HCT116 (cell line): ENCODE measurements around the gene ADAMTS5. TPM values are rescaled to one million over a fixed set of nuclear protein-coding genes. Genes with fewer than 3 reads are reported as not detected.

Source experiments
- ATAC-seq: fragments of 200-7000 bp; cut with Tn5 transposase; 2 replicates; pipeline ENCODE4 v1.9.1; 2020; ENCODE audit warnings: mild to moderate bottlenecking, moderate library complexity
- BruUV-seq: library from RNA; stranded (reverse); fragments of 400-500 nt; replicated peaks from 2 replicates; lab custom pipeline; 2021; lab: Mats Ljungman, UMichigan
- CTCF ChIA-PET: fragments of 300-600 bp; sonication (Branson Sonifier 250); formaldehyde crosslinking; loops from one replicate; lab custom pipeline; 2021; ENCODE audit warnings: antibody characterized with exemption; lab: Charles Lee
- POLR2A ChIA-PET: fragments of 300-600, 350-600 bp; sonication (Branson Sonifier 250); formaldehyde crosslinking; loops from one replicate; lab custom pipeline; 2021; ENCODE audit warnings: antibody characterized with exemption; lab: Charles Lee
- RAD21 ChIA-PET, 2 experiments: fragments of 300-600 bp; sonication (Branson Sonifier 250); formaldehyde crosslinking; loops; one replicate each; lab custom pipeline; 2023; ENCODE audit warnings: low total read pairs in 2 of 2; ENCODE audit not compliant: uncharacterized antibody in 2 of 2, unreplicated experiment in 2 of 2, low non-redundant PET in 1 of 2; lab: Charles Lee
- DNase-seq: peaks from one replicate; pipeline ENCODE4 v3.0.0-alpha.2; 2010; ENCODE audit warnings: low read depth, low spot score
- H2AFZ ChIP-seq: fragments of 200-600 bp; shearing (Covaris generic), sonication (generic); 2 replicates; pipeline ENCODE4 v1.6.1; 2017; ENCODE audit warnings: low read depth, mixed run types, mixed read lengths, antibody characterized with exemption, low read length; ENCODE audit not compliant: poor library complexity, severe bottlenecking
- H3K27ac ChIP-seq: 2 replicates; pipeline ENCODE4 v1.5.1; 2012; ENCODE audit warnings: low read depth, low read length
- H3K27me3 ChIP-seq: fragments of 200-600 bp; sonication (generic); 2 replicates; pipeline ENCODE4 v1.6.1; 2016; ENCODE audit warnings: mixed run types, low read length, mixed read lengths; ENCODE audit not compliant: insufficient read depth
- H3K36me3 ChIP-seq, 2 experiments: fragments of 200-500 bp in 1 of 2; fragments of 200-600 bp in 1 of 2; sonication (Bioruptor generic) in 1 of 2; sonication (generic) in 1 of 2; 2 replicates each; pipeline versions ENCODE4 v1.5.1 to v1.6.1; 2014 to 2016; ENCODE audit warnings: low read length in 2 of 2, inconsistent platforms in 1 of 2, mixed read lengths in 1 of 2, mixed run types in 1 of 2; ENCODE audit not compliant: insufficient read depth in 2 of 2, control insufficient read depth in 1 of 2
- H3K4me1 ChIP-seq, 2 experiments: fragments of 200-600 bp in 1 of 2; sonication (generic) in 1 of 2; 2 replicates each; pipeline versions ENCODE4 v1.5.1 to v1.6.1; 2012 to 2017; ENCODE audit warnings: low read length in 2 of 2, inconsistent platforms in 1 of 2, mild to moderate bottlenecking in 1 of 2, mixed read lengths in 1 of 2, mixed run types in 1 of 2, moderate library complexity in 1 of 2; ENCODE audit not compliant: insufficient read depth in 2 of 2, control insufficient read depth in 1 of 2
- H3K4me2 ChIP-seq: fragments of 200-600 bp; sonication (generic); 2 replicates; pipeline ENCODE4 v1.6.1; 2017; ENCODE audit warnings: mixed run types, low read length, mixed read lengths
- H3K4me3 ChIP-seq, 2 experiments: fragments of 200-600 bp in 1 of 2; sonication (generic) in 1 of 2; replicated peaks in 1 of 2; 2 replicates each; pipeline ENCODE4 v1.5.1; 2011 to 2016; ENCODE audit warnings: low read length in 2 of 2, control low read depth in 1 of 2, low read depth in 1 of 2, mild to moderate bottlenecking in 1 of 2, mixed read lengths in 1 of 2, mixed run types in 1 of 2
- H3K79me2 ChIP-seq: fragments of 200-600 bp; sonication (generic); 2 replicates; pipeline ENCODE4 v1.6.1; 2017; ENCODE audit warnings: mild to moderate bottlenecking, mixed run types, low read length, moderate library complexity, mixed read lengths; ENCODE audit not compliant: insufficient read depth
- H3K9ac ChIP-seq: fragments of 200-600 bp; sonication (generic); 2 replicates; pipeline ENCODE4 v1.6.1; 2016; ENCODE audit warnings: low read length, mixed read lengths
- H3K9me2 ChIP-seq: fragments of 200-600 bp; sonication (generic), shearing (Covaris generic); 2 replicates; pipeline ENCODE4 v1.6.1; 2017; ENCODE audit warnings: mixed run types, mild to moderate bottlenecking, moderate library complexity; ENCODE audit not compliant: insufficient read depth
- H3K9me3 ChIP-seq, 2 experiments: fragments of 200-500 bp in 1 of 2; fragments of 200-600 bp in 1 of 2; sonication (Bioruptor generic) in 1 of 2; sonication (generic) in 1 of 2; 2 replicates each; pipeline ENCODE4 v1.6.1; 2014 to 2017; ENCODE audit warnings: low read length in 2 of 2, mixed read lengths in 2 of 2, inconsistent platforms in 1 of 2, low read depth in 1 of 2, mild to moderate bottlenecking in 1 of 2, mixed run types in 1 of 2, moderate library complexity in 1 of 2; ENCODE audit not compliant: control insufficient read depth in 1 of 2, insufficient read depth in 1 of 2
- H4K20me1 ChIP-seq: fragments of 200-600 bp; sonication (generic), shearing (Covaris generic); 2 replicates; pipeline ENCODE4 v1.6.1; 2017; ENCODE audit warnings: mixed run types, mild to moderate bottlenecking, moderate library complexity; ENCODE audit not compliant: insufficient read depth
- ATF3 ChIP-seq: IDR thresholded peaks from 2 replicates; pipeline ENCODE4 v1.6.1; 2012
- ELF1 ChIP-seq: IDR thresholded peaks from 2 replicates; pipeline ENCODE4 v1.6.1; 2012; ENCODE audit warnings: low read depth, borderline replicate concordance
- EZH2 ChIP-seq: fragments of 200-600 bp; sonication (generic); IDR thresholded peaks from 2 replicates; pipeline ENCODE4 v1.6.1; 2017; ENCODE audit warnings: antibody characterized with exemption, mixed run types
- SP1 ChIP-seq: IDR thresholded peaks from 2 replicates; pipeline ENCODE4 v1.6.1; 2012; ENCODE audit warnings: low read depth
- ZBTB33 ChIP-seq: IDR thresholded peaks from 2 replicates; pipeline ENCODE4 v1.6.1; 2011; ENCODE audit warnings: mild to moderate bottlenecking, low read length, moderate library complexity; ENCODE audit not compliant: insufficient replicate concordance; ENCODE audit errors: extremely low read depth
- intact Hi-C: fragments of 100-400 bp; cut with micrococcal nuclease; formaldehyde crosslinking; loops from 2 replicates; pipeline ENCODE4 v1.10.0; 2022
- total RNA-seq: library from RNA; stranded (reverse); gene quantifications from one replicate; pipeline ENCODE4 v1.2.1, GENCODE V29; 2021; ENCODE audit not compliant: unreplicated experiment
- TF ChIP-seq, protein P1 (sequence below), 3 experiments: fragments of 200-600 bp in 1 of 3; sonication (generic) in 1 of 3; IDR thresholded peaks in 2 of 3; conservative IDR thresholded peaks in 1 of 3; 2 replicates each; pipeline ENCODE4 v1.5.1; 2012 to 2017; ENCODE audit warnings: low read depth in 2 of 3, low read length in 2 of 3, antibody characterized with exemption in 1 of 3, borderline replicate concordance in 1 of 3, control low read depth in 1 of 3, mild to moderate bottlenecking in 1 of 3, mixed read lengths in 1 of 3, mixed run types in 1 of 3, moderate library complexity in 1 of 3; ENCODE audit not compliant: insufficient read depth in 1 of 3

ADAMTS5 gene
- total RNA-seq, 1 experiment from 2014 or later: 0.02 TPM

DNA sequence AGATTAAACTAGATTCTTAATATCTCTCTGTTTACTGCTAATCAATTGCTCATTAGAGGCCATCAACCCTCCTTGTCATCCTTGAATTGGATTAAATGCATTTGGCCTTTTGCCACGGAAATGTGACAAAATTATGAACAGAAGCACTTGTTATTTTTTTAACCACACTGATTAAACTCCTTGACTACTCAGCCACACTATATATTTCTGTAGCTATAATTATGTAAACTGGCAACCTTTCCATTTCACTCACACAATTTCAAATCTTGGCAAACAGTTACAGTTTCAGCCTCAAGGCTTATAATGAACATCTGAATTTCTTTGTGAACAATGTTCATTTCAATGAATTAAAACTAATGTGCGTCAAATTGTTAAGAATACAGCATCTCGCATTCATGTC is 10.1 kb downstream of the ADAMTS5 start:
- Histone ChIP-seq H2AFZ (no peak overlapping the region), H3K9ac (no peak overlapping the region), H3K27me3 (no peaks in the 10 kb centered on the region), H3K4me2 (no peak overlapping the region), H3K36me3 (no peaks in the 10 kb centered on the region), H3K4me3 (no peak overlapping the region), H3K9me3 (peaks cover 24 to 41% of the 10 kb centered on the region in 2 experiments; a peak in 2 of 4 replicates), H4K20me1 (no peaks in the 10 kb centered on the region), H3K27ac (no peak overlapping the region), H3K4me1 (no peaks in the 10 kb centered on the region), H3K9me2 (no peaks in the 10 kb centered on the region), H3K79me2 (no peaks in the 10 kb centered on the region)
- ATAC-seq: no peak
- ChIA-PET RAD21 (no interaction called here), POLR2A (no interaction called here), CTCF (no interaction called here)
- TF ChIP-seq ATF3: no peak
- TF ChIP-seq SP1: no peak
- TF ChIP-seq, protein P1, sequence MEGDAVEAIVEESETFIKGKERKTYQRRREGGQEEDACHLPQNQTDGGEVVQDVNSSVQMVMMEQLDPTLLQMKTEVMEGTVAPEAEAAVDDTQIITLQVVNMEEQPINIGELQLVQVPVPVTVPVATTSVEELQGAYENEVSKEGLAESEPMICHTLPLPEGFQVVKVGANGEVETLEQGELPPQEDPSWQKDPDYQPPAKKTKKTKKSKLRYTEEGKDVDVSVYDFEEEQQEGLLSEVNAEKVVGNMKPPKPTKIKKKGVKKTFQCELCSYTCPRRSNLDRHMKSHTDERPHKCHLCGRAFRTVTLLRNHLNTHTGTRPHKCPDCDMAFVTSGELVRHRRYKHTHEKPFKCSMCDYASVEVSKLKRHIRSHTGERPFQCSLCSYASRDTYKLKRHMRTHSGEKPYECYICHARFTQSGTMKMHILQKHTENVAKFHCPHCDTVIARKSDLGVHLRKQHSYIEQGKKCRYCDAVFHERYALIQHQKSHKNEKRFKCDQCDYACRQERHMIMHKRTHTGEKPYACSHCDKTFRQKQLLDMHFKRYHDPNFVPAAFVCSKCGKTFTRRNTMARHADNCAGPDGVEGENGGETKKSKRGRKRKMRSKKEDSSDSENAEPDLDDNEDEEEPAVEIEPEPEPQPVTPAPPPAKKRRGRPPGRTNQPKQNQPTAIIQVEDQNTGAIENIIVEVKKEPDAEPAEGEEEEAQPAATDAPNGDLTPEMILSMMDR (IDR thresholded peaks at IDR 0.05 in 2 of 3, conservative IDR thresholded peaks at IDR 0.05 in 1 of 3; ENCODE audit: borderline replicate concordance in 1 of 3, insufficient read depth in 1 of 3, low read depth in 2 of 3, low read length in 2 of 3): no peak
- no peak for TF ChIP-seq EZH2
- TF ChIP-seq ZBTB33: no peak
- TF ChIP-seq ELF1: no peak
- no TSS peak for BruUV-seq
- DNase-seq: no peak
- intact Hi-C loops: no loop called here
